Measurements from ENCODE around the gene SHISA4.

- TF ChIP-seq, protein P1, sequence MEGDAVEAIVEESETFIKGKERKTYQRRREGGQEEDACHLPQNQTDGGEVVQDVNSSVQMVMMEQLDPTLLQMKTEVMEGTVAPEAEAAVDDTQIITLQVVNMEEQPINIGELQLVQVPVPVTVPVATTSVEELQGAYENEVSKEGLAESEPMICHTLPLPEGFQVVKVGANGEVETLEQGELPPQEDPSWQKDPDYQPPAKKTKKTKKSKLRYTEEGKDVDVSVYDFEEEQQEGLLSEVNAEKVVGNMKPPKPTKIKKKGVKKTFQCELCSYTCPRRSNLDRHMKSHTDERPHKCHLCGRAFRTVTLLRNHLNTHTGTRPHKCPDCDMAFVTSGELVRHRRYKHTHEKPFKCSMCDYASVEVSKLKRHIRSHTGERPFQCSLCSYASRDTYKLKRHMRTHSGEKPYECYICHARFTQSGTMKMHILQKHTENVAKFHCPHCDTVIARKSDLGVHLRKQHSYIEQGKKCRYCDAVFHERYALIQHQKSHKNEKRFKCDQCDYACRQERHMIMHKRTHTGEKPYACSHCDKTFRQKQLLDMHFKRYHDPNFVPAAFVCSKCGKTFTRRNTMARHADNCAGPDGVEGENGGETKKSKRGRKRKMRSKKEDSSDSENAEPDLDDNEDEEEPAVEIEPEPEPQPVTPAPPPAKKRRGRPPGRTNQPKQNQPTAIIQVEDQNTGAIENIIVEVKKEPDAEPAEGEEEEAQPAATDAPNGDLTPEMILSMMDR (IDR thresholded peaks at IDR 0.05) = no peak
- no peak for TF ChIP-seq POLR2AphosphoS5 (IDR thresholded peaks at IDR 0.05)
Measured at GRCh38 chr1:201906336-201906735, 17.6 kb downstream of the SHISA4 start.
